Peyer's patch (tissue), 4 donors: Measurements from ENCODE around the gene PDZD4.

ENCODE experiments used
- POLR2A ChIP-seq, 2 donors: fragments of 450-650 bp; IDR thresholded peaks; one replicate each; pipeline ENCODE4 v1.5.1; 2017; ENCODE audit warnings: antibody characterized with exemption in 2 of 2, mild to moderate bottlenecking in 2 of 2, moderate library complexity in 2 of 2
- TF ChIP-seq, protein P1 (sequence below), 6 experiments: fragments of 450-650 bp in 4 of 6; fragments of 200-600 bp in 2 of 6; sonication (generic) in 1 of 6; IDR thresholded peaks; one replicate each; pipeline ENCODE4 v1.5.1; 2017 to 2019; ENCODE audit warnings: antibody characterized with exemption in 6 of 6, mild to moderate bottlenecking in 3 of 6, moderate library complexity in 1 of 6

DNA sequence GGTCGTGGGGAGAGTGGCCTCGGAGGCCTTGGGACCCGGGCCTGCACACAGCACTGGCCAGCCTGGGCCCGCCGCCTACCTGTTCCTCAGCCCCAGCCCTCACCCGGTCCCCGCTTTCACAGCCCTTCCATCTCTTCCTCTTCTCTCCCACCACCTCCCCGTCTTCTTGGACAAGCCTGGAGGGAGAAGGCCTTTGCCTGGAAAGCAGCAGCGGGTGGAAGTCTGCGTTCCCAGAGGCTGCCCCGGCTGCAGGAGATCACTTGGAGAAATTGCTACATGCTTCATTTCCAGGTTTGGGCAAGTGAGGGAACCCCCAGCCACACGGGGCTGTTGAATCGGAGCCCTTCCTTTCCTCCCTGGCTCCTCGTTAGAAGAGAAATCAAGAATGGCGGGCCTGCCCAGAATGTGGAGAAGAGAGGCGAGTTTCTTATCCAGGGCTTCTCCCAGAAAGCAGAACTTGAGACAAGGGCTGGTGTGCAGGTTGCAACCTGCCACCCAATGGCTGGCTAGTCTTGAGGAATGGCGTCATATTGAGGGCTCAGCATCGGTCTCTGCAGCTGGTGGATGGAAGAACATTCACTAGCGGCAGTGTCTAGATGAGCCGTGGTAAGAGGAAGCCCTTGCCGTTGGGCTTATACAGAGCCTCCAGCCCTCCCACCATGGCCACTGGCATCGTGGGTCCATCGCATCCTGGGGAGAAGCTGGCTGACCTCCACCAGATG is 1.2 kb upstream of the PDZD4 start:
- TF ChIP-seq POLR2A (IDR thresholded peaks at IDR 0.05) = no peak
- TF ChIP-seq, protein P1, sequence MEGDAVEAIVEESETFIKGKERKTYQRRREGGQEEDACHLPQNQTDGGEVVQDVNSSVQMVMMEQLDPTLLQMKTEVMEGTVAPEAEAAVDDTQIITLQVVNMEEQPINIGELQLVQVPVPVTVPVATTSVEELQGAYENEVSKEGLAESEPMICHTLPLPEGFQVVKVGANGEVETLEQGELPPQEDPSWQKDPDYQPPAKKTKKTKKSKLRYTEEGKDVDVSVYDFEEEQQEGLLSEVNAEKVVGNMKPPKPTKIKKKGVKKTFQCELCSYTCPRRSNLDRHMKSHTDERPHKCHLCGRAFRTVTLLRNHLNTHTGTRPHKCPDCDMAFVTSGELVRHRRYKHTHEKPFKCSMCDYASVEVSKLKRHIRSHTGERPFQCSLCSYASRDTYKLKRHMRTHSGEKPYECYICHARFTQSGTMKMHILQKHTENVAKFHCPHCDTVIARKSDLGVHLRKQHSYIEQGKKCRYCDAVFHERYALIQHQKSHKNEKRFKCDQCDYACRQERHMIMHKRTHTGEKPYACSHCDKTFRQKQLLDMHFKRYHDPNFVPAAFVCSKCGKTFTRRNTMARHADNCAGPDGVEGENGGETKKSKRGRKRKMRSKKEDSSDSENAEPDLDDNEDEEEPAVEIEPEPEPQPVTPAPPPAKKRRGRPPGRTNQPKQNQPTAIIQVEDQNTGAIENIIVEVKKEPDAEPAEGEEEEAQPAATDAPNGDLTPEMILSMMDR (IDR thresholded peaks at IDR 0.05) = no peak
